ENCODE data around the gene TGM5. TPM values are rescaled to one million over a fixed set of nuclear protein-coding genes. Genes with fewer than 3 reads are reported as not detected.
A peak's percentile ranks its signal among the peaks of the same experiment; 100 is the strongest.

Gene TGM5
- total RNA-seq, 5 donors from 2014 or later (not counting 1 experiment from before 2014, with no cell fraction given), result not detected

DNA sequence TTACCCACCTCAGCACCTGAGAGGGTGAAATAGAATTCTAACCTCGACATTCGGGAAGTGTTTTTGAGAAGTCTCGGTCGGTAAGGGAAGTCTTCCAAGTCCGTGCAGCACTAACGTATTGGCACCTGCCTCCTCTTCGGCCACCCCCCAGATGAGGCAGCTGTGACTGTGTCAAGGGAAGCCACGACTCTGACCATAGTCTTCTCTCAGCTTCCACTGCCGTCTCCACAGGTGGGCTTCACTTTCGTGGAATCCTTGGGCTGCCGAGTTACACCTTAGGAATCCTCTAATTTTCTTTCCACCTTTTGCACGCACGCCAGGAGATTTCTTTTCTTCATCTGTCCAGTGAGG lies 80.8 kb downstream of the TGM5 start:
- DNase-seq, result no peak
- WGBS (ENCODE audit: insufficient coverage), result 2% methylated on average over 10 of the region's 13 CpGs

DNA sequence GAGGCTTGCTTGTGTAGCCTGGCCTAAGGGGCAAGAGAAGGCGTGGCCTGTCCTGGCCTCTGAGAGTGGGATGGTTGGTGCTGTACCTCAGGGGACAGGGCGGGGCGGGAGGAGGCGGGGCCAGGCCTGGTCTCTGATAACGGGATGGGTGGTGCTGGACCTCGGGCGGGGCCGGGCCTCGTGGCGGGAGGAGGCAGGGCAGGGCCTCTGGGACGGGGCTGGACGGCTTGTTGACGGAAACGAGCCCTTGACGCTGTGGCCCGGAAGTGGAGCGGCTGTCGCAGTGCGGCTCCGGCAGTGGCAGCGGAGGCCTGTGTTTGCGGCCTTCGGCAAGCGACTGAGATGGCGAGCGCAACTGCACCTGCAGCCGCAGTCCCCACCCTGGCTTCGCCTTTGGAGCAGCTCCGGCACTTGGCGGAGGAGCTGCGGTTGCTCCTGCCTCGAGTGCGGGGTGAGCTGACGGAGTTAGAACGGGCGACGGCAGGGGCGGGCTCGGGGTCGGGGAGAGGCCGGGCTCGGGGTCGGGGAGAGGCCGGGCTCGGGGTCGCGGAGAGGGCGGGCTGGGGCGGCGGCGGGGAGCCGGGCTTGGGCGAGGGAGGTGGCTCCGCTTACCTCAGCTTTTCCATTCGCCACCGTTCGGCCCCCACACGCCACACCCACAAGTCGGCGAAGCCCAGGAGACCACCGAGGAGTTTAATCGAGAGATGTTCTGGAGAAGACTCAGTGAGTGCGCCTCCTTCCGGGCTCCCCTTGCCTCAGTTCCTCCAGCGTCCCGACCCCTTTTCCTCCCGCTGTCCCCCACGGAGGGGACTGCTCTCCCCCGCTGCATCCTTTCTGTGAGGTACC lies 81.3 kb downstream of the TGM5 start, which contains the start of gene CCNDBP1:
TSS of gene CCNDBP1 (plus strand) at position 247 of the 846 bp plus-strand sequence. CDS start at position 343, 96 bp downstream.
- ATAC-seq (replicated peaks in 1 of 4) (peak; percentile 86 to 94 (median 90)), DNase-seq (peak; percentile 69 to 91 (median 81))
- Histone ChIP-seq H3K9me3 (no peaks in the 10 kb centered on the region), H3K27me3 (replicated peaks in 1 of 2; ENCODE audit: control insufficient read depth in 2 of 2, extremely low read depth in 1 of 2, insufficient read depth in 2 of 2, low read length in 1 of 2) (no peaks in the 10 kb centered on the region), H3K4me3 (ENCODE audit: control insufficient read depth in 1 of 2, extremely low read depth in 1 of 2, low read length in 1 of 2) (peak within 1 kb of the TSS; percentile 59 to 89), H3K27ac (ENCODE audit: low read length) (peak within 1 kb of the TSS; percentile 90), H3K4me1 (ENCODE audit: control insufficient read depth in 1 of 2, extremely low read depth in 1 of 2, insufficient read depth in 2 of 2, low read length in 2 of 2) (peaks cover 3 to 19% of the 10 kb centered on the region in 2 experiments), H3K36me3 (ENCODE audit: control insufficient read depth in 2 of 2, extremely low read depth in 1 of 2, insufficient read depth in 1 of 2, low read length in 1 of 2) (peaks cover 4 to 20% of the 10 kb centered on the region in 2 donors)
- CTCF ChIA-PET, result no interaction called here
- Mint-ChIP-seq H3K4me3 (peak within 1 kb of the TSS; percentile 91 to 97 (median 94)), H3K27ac (peak within 1 kb of the TSS; percentile 96 to 97), H3K4me1 (peaks cover 40 to 54% (median 41%) of the 10 kb centered on the region in 3 donors), H3K9me3 (no peaks in the 10 kb centered on the region), H3K27me3 (no peaks in the 10 kb centered on the region), H3K36me3 (peaks cover 26% of the 10 kb centered on the region)
- WGBS (ENCODE audit: insufficient coverage), result under 1% methylated on average over 49 of the region's 69 CpGs
- POLR2A ChIA-PET, result no interaction called here

More for the DNA sequence above, 80.8 kb downstream of the TGM5 start:
- H3K27ac ChIP-seq (ENCODE audit: low read length), result peak overlapping the region; percentile 90
- H3K27ac Mint-ChIP-seq, result peak overlapping the region; percentile 96 to 97
- no peaks in the 10 kb centered on the region for H3K27me3 Mint-ChIP-seq
- ChIA-PET POLR2A (no interaction called here), CTCF (interaction anchor here (0.6 to 0.8 kb wide), 3 partner anchors 79 to 267 kb away, joined by 3 to 6 read pairs (median 3); no protein-coding TSS in a partner anchor)
- peaks cover 31% of the 10 kb centered on the region for H3K36me3 Mint-ChIP-seq
- H3K9me3 ChIP-seq, result no peaks in the 10 kb centered on the region
- no peaks in the 10 kb centered on the region for H3K27me3 ChIP-seq (replicated peaks in 1 of 2; ENCODE audit: control insufficient read depth in 2 of 2, extremely low read depth in 1 of 2, insufficient read depth in 2 of 2, low read length in 1 of 2)
- peak overlapping the region; percentile 91 to 97 (median 94) for H3K4me3 Mint-ChIP-seq
- H3K9me3 Mint-ChIP-seq, result no peaks in the 10 kb centered on the region
- peaks cover 3 to 19% of the 10 kb centered on the region in 2 experiments for H3K4me1 ChIP-seq (ENCODE audit: control insufficient read depth in 1 of 2, extremely low read depth in 1 of 2, insufficient read depth in 2 of 2, low read length in 2 of 2)
- no peak for ATAC-seq (replicated peaks in 1 of 4)
- peaks cover 4 to 26% of the 10 kb centered on the region in 2 donors for H3K36me3 ChIP-seq (ENCODE audit: control insufficient read depth in 2 of 2, extremely low read depth in 1 of 2, insufficient read depth in 1 of 2, low read length in 1 of 2)
- peaks cover 43 to 60% (median 44%) of the 10 kb centered on the region in 3 donors for H3K4me1 Mint-ChIP-seq
- peak overlapping the region; percentile 59 to 89 for H3K4me3 ChIP-seq (ENCODE audit: control insufficient read depth in 1 of 2, extremely low read depth in 1 of 2, low read length in 1 of 2)

DNA sequence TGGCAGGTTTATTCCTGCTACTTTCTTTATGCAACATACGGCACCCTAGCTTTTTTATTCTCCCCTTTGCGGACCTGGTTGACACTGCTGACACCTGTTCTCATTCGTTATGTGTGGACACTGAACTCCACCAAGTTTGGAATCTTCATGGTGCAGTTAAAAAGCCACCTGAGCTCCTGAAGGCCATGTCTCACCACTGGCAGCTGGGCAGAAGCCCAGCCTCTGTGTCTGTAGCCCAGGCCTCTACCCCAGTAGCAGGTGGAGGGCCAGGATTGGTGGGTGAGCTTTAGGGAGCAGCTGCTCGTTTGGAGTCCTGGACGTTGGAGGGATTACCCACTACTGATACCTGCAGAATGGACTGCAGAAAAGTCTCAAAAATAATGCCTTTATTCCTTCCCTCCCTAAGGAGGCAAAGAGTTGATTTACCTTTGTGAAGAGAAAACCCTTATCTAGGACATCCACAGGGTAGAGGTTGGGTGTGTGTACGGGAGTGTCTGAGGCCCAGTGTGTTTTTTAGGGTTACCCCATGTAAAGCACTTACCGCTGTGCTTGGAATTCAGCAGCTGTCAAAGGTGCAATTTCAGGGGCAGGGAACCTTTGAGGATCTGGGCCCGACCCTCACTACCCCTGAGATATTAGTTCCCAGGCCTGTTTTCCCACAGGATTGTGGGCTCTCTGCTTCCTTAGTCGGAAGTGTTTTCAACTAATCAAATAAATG lies 82.2 kb downstream of the TGM5 start:
- H3K36me3 ChIP-seq (ENCODE audit: control insufficient read depth in 2 of 2, extremely low read depth in 1 of 2, insufficient read depth in 1 of 2, low read length in 1 of 2), result peaks cover 0 to 12% of the 10 kb centered on the region in 2 donors
- ATAC-seq (replicated peaks in 1 of 4), result peak in 1 of 4 experiments; percentile 1
- CTCF ChIA-PET, result interaction anchor here (0.9 to 1.5 kb wide), 2 partner anchors 79 to 1774 kb away, joined by 3 to 4 read pairs; partner anchors contain the start of gene UBR1 (in 1 of the 2)

DNA sequence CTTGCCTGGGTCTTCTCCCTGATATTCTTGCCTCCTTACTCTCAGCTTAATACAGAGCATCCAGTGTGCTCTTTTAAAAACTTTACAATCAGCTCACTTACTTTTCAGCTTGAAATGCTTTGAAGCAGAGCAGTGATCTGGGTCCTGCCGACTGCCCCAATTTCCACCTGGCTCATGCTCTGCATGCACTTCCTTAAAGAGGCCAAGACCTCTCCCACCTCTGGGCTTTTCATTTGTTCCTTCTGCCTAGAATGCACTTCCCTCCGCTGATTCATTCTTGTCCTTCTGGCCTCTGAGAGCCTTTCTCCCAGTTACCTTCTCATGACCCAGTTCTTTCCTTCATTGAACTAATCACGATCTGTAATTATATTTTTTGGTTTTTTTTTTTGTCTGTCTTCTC lies 83.5 kb downstream of the TGM5 start:
- H3K27ac Mint-ChIP-seq, result peak overlapping the region; percentile 69 to 71

More for the DNA sequence above, 82.2 kb downstream of the TGM5 start:
- no peaks in the 10 kb centered on the region for H3K9me3 ChIP-seq
- H3K4me3 ChIP-seq (ENCODE audit: control insufficient read depth in 1 of 2, extremely low read depth in 1 of 2, low read length in 1 of 2), result peak overlapping the region; percentile 17 to 89
- Mint-ChIP-seq H3K27ac (peak overlapping the region; percentile 96 to 97), H3K4me3 (peak overlapping the region; percentile 91 to 97 (median 94)), H3K27me3 (no peaks in the 10 kb centered on the region), H3K9me3 (no peaks in the 10 kb centered on the region), H3K4me1 (peaks cover 35 to 50% (median 40%) of the 10 kb centered on the region in 3 donors), H3K36me3 (peaks cover 22% of the 10 kb centered on the region)
- H3K27ac ChIP-seq (ENCODE audit: low read length), result peak overlapping the region; percentile 90
- DNase-seq, result peak in 2 of 35 experiments; percentile 9 to 19
- no peaks in the 10 kb centered on the region for H3K27me3 ChIP-seq (replicated peaks in 1 of 2; ENCODE audit: control insufficient read depth in 2 of 2, extremely low read depth in 1 of 2, insufficient read depth in 2 of 2, low read length in 1 of 2)
- WGBS (ENCODE audit: insufficient coverage), result 100% methylated on average over 2 of the region's 9 CpGs
- POLR2A ChIA-PET, result interaction anchor here in 1 of 2 donors (0.6 to 0.9 kb wide), 2 partner anchors 21 to 45 kb away, joined by 3 read pairs; no protein-coding TSS in a partner anchor
- H3K4me1 ChIP-seq (ENCODE audit: control insufficient read depth in 1 of 2, extremely low read depth in 1 of 2, insufficient read depth in 2 of 2, low read length in 2 of 2), result peaks cover 3 to 19% of the 10 kb centered on the region in 2 experiments

More for the DNA sequence above, 83.5 kb downstream of the TGM5 start:
- Histone ChIP-seq H3K4me1 (ENCODE audit: control insufficient read depth in 1 of 2, extremely low read depth in 1 of 2, insufficient read depth in 2 of 2, low read length in 2 of 2) (peaks cover 3 to 19% of the 10 kb centered on the region in 2 experiments), H3K36me3 (ENCODE audit: control insufficient read depth in 2 of 2, extremely low read depth in 1 of 2, insufficient read depth in 1 of 2, low read length in 1 of 2) (peaks cover 0 to 15% of the 10 kb centered on the region in 2 donors), H3K4me3 (ENCODE audit: control insufficient read depth in 1 of 2, extremely low read depth in 1 of 2, low read length in 1 of 2) (no peak overlapping the region), H3K27me3 (replicated peaks in 1 of 2; ENCODE audit: control insufficient read depth in 2 of 2, extremely low read depth in 1 of 2, insufficient read depth in 2 of 2, low read length in 1 of 2) (no peaks in the 10 kb centered on the region), H3K9me3 (no peaks in the 10 kb centered on the region), H3K27ac (ENCODE audit: low read length) (no peak overlapping the region)
- Mint-ChIP-seq H3K36me3 (peaks cover 27% of the 10 kb centered on the region), H3K27me3 (no peaks in the 10 kb centered on the region), H3K4me1 (peaks cover 25 to 45% (median 31%) of the 10 kb centered on the region in 3 donors), H3K9me3 (no peaks in the 10 kb centered on the region), H3K4me3 (no peak overlapping the region)
- ATAC-seq (replicated peaks in 1 of 4) (no peak), DNase-seq (no peak)
- ChIA-PET POLR2A (interaction anchor here (0.6 to 1.1 kb wide), 4 partner anchors 10 to 622 kb away, joined by 3 to 5 read pairs (median 3); no protein-coding TSS in a partner anchor), CTCF (interaction anchor here in 1 of 2 donors (1.5 kb wide), 1 partner anchor 77 kb away, joined by 4 read pairs; the partner anchor contains the start of gene UBR1)
- 70% methylated on average over 1 of the region's 3 CpGs for WGBS (ENCODE audit: insufficient coverage)

Other genes with a start within 250 kb of the TGM5 start
- 10 to 100 TPM; 35.0 to 55.6 (median 41.0) TPM for gene UBR1, start 160.9 kb downstream of the TGM5 start, total RNA-seq
- gene TMEM62, start 133.3 kb downstream of the TGM5 start, total RNA-seq, result 10 to 100 TPM; 14.8 to 20.2 (median 16.4) TPM
- gene CCNDBP1, start 81.5 kb downstream of the TGM5 start, total RNA-seq, result 100 to 1,000 TPM in 3 of 5 donors, 10 to 100 TPM in 2; 91.3 to 103 (median 102) TPM
- gene EPB42, start 45.9 kb downstream of the TGM5 start, total RNA-seq, result not detected
- not detected for gene TGM7, start 35.3 kb upstream of the TGM5 start, total RNA-seq
- 10 to 100 TPM in 3 of 5 donors, 1 to 10 TPM in 2; 9.3 to 13.6 (median 10.7) TPM for gene LCMT2, start 63.6 kb upstream of the TGM5 start, total RNA-seq
- 10 to 100 TPM; 16.6 to 38.3 (median 32.2) TPM for gene ZSCAN29, start 104.1 kb upstream of the TGM5 start, total RNA-seq
- 10 to 100 TPM; 10.4 to 24.3 (median 21.3) TPM for gene TUBGCP4, start 104.2 kb upstream of the TGM5 start, total RNA-seq
- gene TP53BP1, start 226.2 kb upstream of the TGM5 start, total RNA-seq, result 10 to 100 TPM; 26.8 to 41.8 (median 35.1) TPM

Data from T-cell (primary cell).